ENCODE results near the gene BHLHE23.
"Not testable (repeated sequence)": the region's sequence is repeated elsewhere in the genome, so short reads cannot be mapped to it uniquely, and the experiment has no call there.

The BHLHE23 gene

DNA sequence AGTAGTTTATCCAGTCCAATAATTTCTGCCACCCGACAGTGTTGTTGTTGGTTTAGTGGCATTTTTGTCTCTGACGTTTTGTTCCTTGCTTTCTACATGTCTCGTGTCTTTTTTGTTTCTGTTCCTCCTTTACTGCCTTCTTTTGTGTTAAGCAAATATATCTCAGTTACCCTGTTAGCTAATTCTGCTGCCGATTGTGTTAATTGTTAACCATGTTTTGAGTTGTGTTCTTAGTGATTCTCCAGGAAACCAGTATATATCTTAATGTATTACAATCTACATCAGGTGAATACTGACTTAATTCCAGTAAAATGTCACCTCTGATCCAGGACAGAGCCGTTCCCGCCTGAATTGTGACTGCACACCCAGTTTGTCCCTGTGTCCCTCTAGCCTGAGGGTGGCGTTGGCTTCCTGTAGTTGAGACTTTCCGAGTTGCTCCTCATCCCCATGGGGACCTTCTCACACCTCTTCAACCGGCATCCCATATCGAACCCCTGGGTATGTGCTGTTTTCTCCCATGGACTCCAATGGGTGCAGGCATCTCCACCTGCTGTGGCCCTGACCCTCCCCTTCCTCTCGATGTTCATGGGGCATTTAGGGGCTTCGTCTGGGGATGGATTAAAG, 35.8 kb upstream of the BHLHE23 start:
- no peak for DNase-seq

DNA sequence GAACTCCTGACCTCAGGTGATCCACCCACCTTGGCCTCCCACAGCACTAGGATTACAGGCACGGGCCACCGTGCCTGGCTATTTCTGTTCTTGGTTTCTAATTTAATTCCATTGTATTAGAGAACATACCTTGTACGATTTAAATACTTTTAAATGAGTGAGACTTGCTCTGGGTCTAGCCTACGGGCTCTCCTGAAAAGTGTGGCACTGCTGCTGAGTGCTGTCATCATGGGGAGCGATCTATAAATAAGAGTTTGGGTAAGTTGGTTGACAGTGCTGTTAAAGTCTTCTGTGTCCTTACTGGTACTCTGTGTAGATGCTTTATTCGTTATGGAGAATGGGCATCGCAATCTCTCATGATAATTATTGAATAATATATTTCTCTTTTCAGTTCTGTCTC, 35.0 kb upstream of the BHLHE23 start:
- DNase-seq: no peak

DNA sequence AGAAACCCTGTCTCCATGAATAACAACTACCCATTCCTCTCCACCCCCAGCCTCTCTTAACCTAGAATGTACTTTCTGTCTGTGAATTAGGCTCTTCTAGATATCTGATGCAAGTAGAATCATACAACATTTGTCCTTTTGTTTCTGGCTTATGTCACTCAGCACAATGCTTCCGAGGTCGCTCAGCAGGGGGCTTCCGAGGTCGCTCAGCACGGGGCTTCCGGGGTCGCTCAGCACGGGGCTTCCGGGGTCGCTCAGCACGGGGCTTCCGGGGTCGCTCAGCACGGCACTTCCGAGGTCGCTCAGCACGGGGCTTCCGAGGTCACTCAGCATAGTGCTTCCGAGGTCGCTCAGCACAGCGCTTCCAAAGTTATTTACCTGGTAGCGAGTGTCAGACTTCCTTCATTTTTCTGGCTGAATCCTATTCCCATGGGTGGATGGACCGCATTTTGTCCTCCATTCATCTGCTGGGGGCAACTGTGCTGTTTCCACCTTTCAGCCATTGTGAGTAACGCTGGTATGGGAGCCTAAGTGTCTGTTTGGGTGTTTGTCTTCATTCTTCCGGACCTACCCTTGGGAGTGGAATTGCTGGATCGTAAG, 31.0 kb upstream of the BHLHE23 start:
- DNase-seq: no peak

GRCh38 chr20:63036291-63036690, 29.5 kb upstream of the BHLHE23 start:
- no peak for DNase-seq

DNA sequence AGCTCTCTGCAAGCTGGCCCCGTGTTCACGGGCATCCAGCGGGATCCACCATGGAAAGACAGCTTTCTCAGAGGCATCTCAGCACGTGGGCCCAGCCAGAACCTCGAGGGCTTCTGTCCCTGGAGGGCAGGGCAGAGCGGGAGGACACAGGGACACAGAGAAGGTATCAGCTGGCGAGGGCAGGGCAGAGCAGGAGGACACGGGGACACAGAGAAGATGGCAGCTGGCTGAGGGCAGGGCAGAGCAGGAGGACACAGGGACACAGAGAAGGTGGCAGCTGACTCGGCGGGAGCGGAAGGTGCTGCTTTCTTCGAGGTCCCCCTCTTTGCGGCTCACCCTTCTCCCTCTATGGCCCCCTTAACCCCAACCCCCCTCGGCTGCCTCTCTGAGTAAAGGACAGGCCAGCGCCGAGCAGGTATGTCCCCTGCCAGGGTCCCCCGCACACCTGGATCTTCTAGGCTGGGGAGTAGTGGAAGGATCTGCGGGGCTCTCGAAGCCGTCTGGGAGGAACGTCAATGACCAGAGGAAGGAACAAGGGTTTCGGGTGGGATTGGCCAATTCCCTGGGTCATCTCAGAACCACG, 28.9 kb upstream of the BHLHE23 start:
- DNase-seq: no peak

GRCh38 chr20:63034710-63035602, 28.2 kb upstream of the BHLHE23 start:
- not testable (repeated sequence) for DNase-seq

DNA sequence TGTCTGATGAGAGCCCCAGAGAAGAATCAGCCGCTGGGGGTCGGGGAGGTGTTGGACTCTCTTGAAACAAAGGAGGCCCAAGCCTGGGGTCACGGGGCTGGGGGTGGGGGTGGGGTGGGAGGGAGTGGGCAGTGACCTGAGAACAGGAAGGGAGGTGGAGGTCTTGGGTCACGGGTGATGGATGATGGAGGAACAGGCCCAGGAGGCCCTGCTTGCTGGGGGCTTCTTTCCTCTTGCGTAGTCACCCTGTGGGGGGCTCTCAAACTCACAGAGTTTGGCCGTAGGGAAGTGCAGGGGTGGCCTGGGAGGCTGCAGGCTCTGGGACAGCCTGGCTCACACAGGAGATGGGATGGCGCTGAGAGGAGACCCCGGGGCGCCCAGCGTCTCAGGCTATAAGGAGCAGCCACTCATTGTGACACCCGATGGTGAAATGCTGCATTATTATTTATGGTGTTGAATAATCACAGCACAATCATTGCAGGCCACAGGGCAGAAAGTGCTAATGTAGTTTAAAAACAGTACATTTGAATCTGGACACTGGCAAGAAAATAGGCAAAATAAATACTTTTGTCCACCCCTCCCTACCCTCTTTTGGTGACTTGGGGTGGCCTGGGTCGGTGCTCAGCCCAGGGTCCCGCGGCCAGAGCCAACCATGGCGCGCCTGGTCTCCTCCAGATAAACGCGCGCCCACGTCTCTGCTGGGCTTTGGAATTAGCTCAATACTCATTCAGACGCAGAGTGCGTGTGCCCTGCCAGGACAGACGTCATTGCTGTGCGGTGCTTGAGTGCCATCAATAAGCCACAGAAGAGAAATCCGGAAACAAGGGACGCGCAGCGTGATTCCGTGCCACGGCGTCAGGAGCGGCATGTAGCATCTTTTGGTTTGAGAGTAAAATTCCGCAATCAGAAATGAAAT, 27.3 kb upstream of the BHLHE23 start:
- no peak for DNase-seq

DNA sequence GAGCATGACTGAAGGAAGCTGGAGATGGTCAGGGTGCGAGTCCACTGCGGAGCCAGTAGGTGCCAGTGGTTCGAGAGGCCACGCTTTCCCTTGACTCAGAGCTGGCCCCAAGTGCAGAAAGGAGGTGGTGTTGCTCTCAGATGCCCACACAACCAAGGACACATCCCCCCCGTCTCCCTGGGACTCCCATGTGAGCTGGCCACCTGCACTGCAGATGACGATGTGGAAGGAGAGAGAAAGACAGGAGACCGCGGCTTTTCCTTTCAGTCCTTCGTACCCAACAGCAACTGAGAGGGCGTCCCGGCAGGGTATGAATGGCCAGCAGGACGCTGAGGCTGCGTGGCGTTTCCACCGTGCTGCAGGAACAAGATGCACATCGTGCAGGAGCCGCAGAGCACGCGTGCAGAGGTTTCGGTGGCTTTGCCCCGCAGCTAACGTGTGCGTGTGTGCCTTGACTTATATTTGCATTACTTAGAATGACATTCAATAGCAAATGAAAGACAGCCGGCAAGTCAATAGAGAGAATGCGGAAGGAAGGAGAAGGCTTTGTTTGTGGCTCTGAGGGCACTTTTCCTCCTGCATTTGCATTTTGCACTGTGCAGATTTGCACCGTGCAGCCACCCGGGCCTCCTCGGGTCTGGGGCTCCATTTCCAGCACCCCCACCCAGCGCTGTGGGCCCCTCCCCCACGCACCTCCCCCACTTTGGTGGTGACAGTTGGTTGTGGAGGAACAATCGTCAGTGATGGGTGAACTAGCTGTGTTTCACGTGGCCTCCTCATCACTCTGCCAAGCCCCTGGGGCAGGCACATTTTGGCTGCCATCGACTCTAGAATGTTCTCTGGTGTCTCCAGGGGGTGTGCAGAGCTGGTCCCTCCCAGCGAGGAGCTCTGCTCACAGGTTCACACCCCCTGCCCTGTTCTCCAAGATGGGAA, 26.4 kb upstream of the BHLHE23 start:
- DNase-seq: no peak

- no peak for DNase-seq
Observed at GRCh38 chr20:63032026-63032800, 25.4 kb upstream of the BHLHE23 start.

GRCh38 chr20:63031251-63032014, 24.7 kb upstream of the BHLHE23 start:
- no peak for DNase-seq

DNA sequence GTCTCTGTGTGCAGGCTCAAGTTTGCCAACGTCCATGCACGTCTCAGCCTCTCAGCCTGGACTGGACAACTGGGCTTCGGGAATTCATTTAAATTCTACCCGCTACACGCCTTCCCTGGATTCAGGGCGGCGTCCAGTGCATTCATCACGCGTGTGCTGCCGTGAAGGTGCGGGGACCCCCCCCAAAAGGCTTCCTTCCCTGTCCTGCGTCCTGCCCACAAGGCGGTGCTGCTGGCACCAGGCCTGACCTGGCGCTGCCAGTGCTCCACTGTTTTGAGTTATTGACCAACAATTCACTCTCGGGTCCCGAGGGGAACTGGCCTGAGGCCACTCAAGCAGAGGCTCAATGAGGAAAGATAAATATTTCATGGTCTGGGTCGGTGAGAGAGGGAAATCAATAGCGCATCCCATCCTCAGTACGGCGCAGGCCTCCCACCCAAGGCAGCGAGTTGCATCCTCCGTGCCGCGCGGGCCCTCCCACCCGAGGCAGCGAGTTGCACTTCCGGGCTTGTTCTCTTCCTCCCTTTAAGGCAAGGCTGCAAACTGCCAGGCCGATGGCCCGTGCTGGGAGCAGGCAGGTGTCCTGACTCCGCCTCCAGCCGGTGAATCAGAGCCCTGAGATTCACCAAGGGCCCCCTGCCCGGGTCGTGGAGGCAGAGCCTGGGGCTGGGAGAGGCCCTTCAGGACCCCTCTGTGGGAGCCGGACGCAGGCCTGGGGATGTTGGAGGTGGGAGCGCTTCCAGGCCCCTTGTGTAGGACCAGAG, 22.8 kb upstream of the BHLHE23 start:
- DNase-seq: no peak

GRCh38 chr20:63028461-63028921, 21.7 kb upstream of the BHLHE23 start:
- DNase-seq: no peak

- no peak for DNase-seq
Observed at GRCh38 chr20:63027922-63028389, 21.2 kb upstream of the BHLHE23 start.

GRCh38 chr20:63027221-63027921, 20.6 kb upstream of the BHLHE23 start:
- no peak for DNase-seq

GRCh38 chr20:63026582-63027165, 19.9 kb upstream of the BHLHE23 start:
- DNase-seq: no peak

GRCh38 chr20:63025534-63026331, 19.0 kb upstream of the BHLHE23 start:
- DNase-seq: no peak
